ENCODE measurements around the gene ANAPC16. TPM values are rescaled to one million over a fixed set of nuclear protein-coding genes. Genes with fewer than 3 reads are reported as not detected.

The ANAPC16 gene
- polyA plus RNA-seq, 1 experiment: 67.0 TPM

GRCh38 chr10:72239409-72239808 is 23.6 kb downstream of the ANAPC16 start:
- Histone ChIP-seq H3K4me3 (ENCODE audit: low read depth, low read length) (no peak overlapping the region), H3K27me3 (ENCODE audit: control insufficient read depth, insufficient read depth, low read length) (no peaks in the 10 kb centered on the region), H3K27ac (ENCODE audit: low read depth, low read length) (no peak overlapping the region), H3K9me3 (ENCODE audit: control insufficient read depth, insufficient read depth, low read length) (no peaks in the 10 kb centered on the region)
- no peak for DNase-seq (ENCODE audit: low read depth, low spot score)
- no peak for TF ChIP-seq CTCF (IDR thresholded peaks at IDR 0.05; ENCODE audit: low read depth, low read length)
- CTCF ChIA-PET: no interaction called here
- POLR2A ChIA-PET: interaction anchor here (0.6 to 1.6 kb wide), 2 partner anchors 11 to 34 kb away, joined by 3 to 4 read pairs; partner anchors contain the start of gene DDIT4

DNA sequence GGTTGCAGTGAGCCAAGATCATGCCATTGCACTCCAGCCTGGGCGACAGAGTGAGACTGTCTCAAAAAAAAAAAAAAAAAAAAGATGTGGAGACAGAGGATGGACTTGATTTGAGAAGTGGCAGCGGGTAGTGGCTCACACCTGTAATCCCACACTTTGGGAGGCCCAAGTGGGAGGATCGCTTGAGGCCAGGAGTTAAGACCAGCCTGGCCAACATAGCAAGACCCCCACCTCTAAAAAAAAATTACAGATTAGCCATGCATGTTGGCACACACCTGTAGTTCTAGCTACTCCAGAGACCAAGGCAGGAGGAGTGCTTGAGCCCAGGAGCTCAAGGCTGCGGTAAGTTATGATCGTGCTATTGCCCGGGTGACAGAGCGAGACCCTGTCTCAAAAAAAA is 24.6 kb downstream of the ANAPC16 start:
- ChIA-PET CTCF (interaction anchor here (0.6 to 1.0 kb wide), 2 partner anchors 16 to 285 kb away, joined by 3 read pairs; no protein-coding TSS in a partner anchor), POLR2A (no interaction called here)
- no peak for TF ChIP-seq CTCF (IDR thresholded peaks at IDR 0.05; ENCODE audit: low read depth, low read length)
- Histone ChIP-seq H3K27ac (ENCODE audit: low read depth, low read length) (no peak overlapping the region), H3K27me3 (ENCODE audit: control insufficient read depth, insufficient read depth, low read length) (no peaks in the 10 kb centered on the region), H3K4me3 (ENCODE audit: low read depth, low read length) (no peak overlapping the region), H3K9me3 (ENCODE audit: control insufficient read depth, insufficient read depth, low read length) (no peaks in the 10 kb centered on the region)
- DNase-seq (ENCODE audit: low read depth, low spot score): no peak

DNA sequence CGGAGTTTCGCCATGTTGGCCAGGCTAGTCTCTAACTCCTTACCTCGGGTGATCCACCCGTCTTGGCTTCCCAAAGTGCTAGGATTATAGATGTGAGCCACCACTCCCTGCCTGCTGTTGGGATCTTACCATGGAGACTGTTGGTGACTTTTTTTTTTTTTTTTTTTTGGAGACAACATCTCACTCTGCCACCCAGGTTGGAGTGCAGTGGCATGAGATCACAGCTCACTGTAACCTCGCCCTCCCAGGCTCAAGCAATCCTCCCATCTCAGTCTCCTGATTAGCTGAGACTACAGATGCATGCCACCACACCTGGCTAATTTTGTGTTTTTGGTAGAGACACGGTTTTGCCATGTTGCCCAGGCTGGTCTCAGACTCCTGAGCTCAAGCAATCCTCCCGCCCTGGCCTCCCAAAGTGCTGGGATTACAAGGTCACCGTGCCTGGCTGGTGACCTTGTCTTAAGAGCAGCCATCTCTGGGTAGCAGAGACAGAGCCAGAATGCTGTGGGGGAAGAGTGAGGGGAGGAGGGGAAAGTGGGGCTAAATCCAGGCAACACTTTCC is 26.0 kb downstream of the ANAPC16 start:
- no peaks in the 10 kb centered on the region for H3K27me3 ChIP-seq (ENCODE audit: control insufficient read depth, insufficient read depth, low read length)
- CTCF ChIA-PET: interaction anchor here (0.7 to 0.9 kb wide), 2 partner anchors 16 to 19 kb away, joined by 4 to 7 read pairs; no protein-coding TSS in a partner anchor
- H3K9me3 ChIP-seq (ENCODE audit: control insufficient read depth, insufficient read depth, low read length): no peaks in the 10 kb centered on the region
- no peak overlapping the region for H3K27ac ChIP-seq (ENCODE audit: low read depth, low read length)
- H3K4me3 ChIP-seq (ENCODE audit: low read depth, low read length): no peak overlapping the region
- POLR2A ChIA-PET: interaction anchor here (0.6 kb wide), 1 partner anchor 8 kb away, joined by 3 read pairs; no protein-coding TSS in a partner anchor
- DNase-seq (ENCODE audit: low read depth, low spot score): no peak
- TF ChIP-seq CTCF (IDR thresholded peaks at IDR 0.05; ENCODE audit: low read depth, low read length): no peak

GRCh38 chr10:72242675-72243074 is 26.9 kb downstream of the ANAPC16 start:
- Histone ChIP-seq H3K27ac (ENCODE audit: low read depth, low read length) (no peak overlapping the region), H3K27me3 (ENCODE audit: control insufficient read depth, insufficient read depth, low read length) (no peaks in the 10 kb centered on the region), H3K9me3 (ENCODE audit: control insufficient read depth, insufficient read depth, low read length) (no peaks in the 10 kb centered on the region), H3K4me3 (ENCODE audit: low read depth, low read length) (no peak overlapping the region)
- TF ChIP-seq CTCF (IDR thresholded peaks at IDR 0.05; ENCODE audit: low read depth, low read length): no peak
- no peak for DNase-seq (ENCODE audit: low read depth, low spot score)
- ChIA-PET CTCF (interaction anchor here (0.9 to 1.3 kb wide), 3 partner anchors 10 to 18 kb away, joined by 3 to 7 read pairs (median 4); no protein-coding TSS in a partner anchor), POLR2A (interaction anchor here (2.5 kb wide), 1 partner anchor 31 kb away, joined by 9 read pairs; the partner anchor contains the start of gene DDIT4)

- peak; percentile 80 for DNase-seq (ENCODE audit: low read depth, low spot score)
- H3K27me3 ChIP-seq (ENCODE audit: control insufficient read depth, insufficient read depth, low read length): no peaks in the 10 kb centered on the region
- ChIA-PET CTCF (interaction anchor here (1.0 to 1.3 kb wide), 2 partner anchors 9 to 16 kb away, joined by 3 to 4 read pairs; no protein-coding TSS in a partner anchor), POLR2A (interaction anchor here (2.5 kb wide), 1 partner anchor 30 kb away, joined by 9 read pairs; the partner anchor contains the start of gene DDIT4)
- no peaks in the 10 kb centered on the region for H3K9me3 ChIP-seq (ENCODE audit: control insufficient read depth, insufficient read depth, low read length)
- peak overlapping the region; percentile 84 for H3K27ac ChIP-seq (ENCODE audit: low read depth, low read length)
- peak; percentile 62 for TF ChIP-seq CTCF (IDR thresholded peaks at IDR 0.05; ENCODE audit: low read depth, low read length)
- no peak overlapping the region for H3K4me3 ChIP-seq (ENCODE audit: low read depth, low read length)
Observed at GRCh38 chr10:72243822-72244437, 28.1 kb downstream of the ANAPC16 start.
